A673 (cell line): ENCODE results near the gene MAZ. TPM values are rescaled to one million over a fixed set of nuclear protein-coding genes. Genes with fewer than 3 reads are reported as not detected.
"Not testable (repeated sequence)": the region's sequence is repeated elsewhere in the genome, so short reads cannot be mapped to it uniquely, and the experiment has no call there.

Source experiments
- BruUV-seq: library from RNA; stranded (reverse); fragments of 400-500 nt; replicated peaks from 2 replicates; lab custom pipeline; 2021; lab: Mats Ljungman, UMichigan
- CTCF ChIA-PET: fragments of 300-600 bp; sonication (Branson Sonifier 250); formaldehyde crosslinking; loops from one replicate; lab custom pipeline; 2022; ENCODE audit warnings: antibody characterized with exemption; lab: Charles Lee
- POLR2A ChIA-PET: fragments of 300-600 bp; sonication (Branson Sonifier 250); formaldehyde crosslinking; loops from one replicate; lab custom pipeline; 2022; ENCODE audit warnings: antibody characterized with exemption; ENCODE audit not compliant: low non-redundant PET; lab: Charles Lee
- DNase-seq: peaks from one replicate; pipeline ENCODE4 v3.0.0-alpha.2; 2015; ENCODE audit warnings: low spot score
- H3K27ac ChIP-seq: fragments of 200-600 bp; sonication (generic); 2 replicates; pipeline ENCODE4 v1.5.1; 2016; ENCODE audit warnings: mixed run types, low read depth, mild to moderate bottlenecking, mixed read lengths, antibody characterized with exemption, low read length; ENCODE audit not compliant: poor library complexity, severe bottlenecking
- H3K27me3 ChIP-seq: fragments of 200-600 bp; sonication (generic); replicated peaks from 2 replicates; pipeline ENCODE4 v1.6.1; 2017; ENCODE audit warnings: mixed run types, low read depth, mild to moderate bottlenecking, mixed read lengths, antibody characterized with exemption, low read length; ENCODE audit not compliant: insufficient read depth, poor library complexity
- H3K36me3 ChIP-seq: fragments of 200-600 bp; sonication (generic); 2 replicates; pipeline ENCODE4 v1.6.1; 2016; ENCODE audit warnings: mixed run types, mild to moderate bottlenecking, mixed read lengths, antibody characterized with exemption, low read length; ENCODE audit not compliant: insufficient read depth, poor library complexity, severe bottlenecking
- H3K4me1 ChIP-seq: fragments of 200-600 bp; sonication (generic); 2 replicates; pipeline ENCODE4 v1.6.1; 2017; ENCODE audit warnings: mixed run types, mild to moderate bottlenecking, mixed read lengths, antibody characterized with exemption, low read length; ENCODE audit not compliant: insufficient read depth, poor library complexity, severe bottlenecking
- H3K4me3 ChIP-seq: fragments of 200-600 bp; sonication (generic); 2 replicates; pipeline ENCODE4 v1.5.1; 2016; ENCODE audit warnings: low read depth, mixed run types, mild to moderate bottlenecking, mixed read lengths, low read length; ENCODE audit not compliant: poor library complexity, severe bottlenecking
- H3K9me3 ChIP-seq: fragments of 200-600 bp; sonication (generic); 2 replicates; pipeline ENCODE4 v1.6.1; 2016; ENCODE audit warnings: mixed run types, low read depth, mild to moderate bottlenecking, mixed read lengths, antibody characterized with exemption, low read length; ENCODE audit not compliant: poor library complexity, severe bottlenecking
- EZH2 ChIP-seq: fragments of 200-600 bp; sonication (generic); IDR thresholded peaks from 2 replicates; pipeline ENCODE4 v1.6.1; 2017; ENCODE audit warnings: borderline replicate concordance, low read depth, mild to moderate bottlenecking, mixed read lengths, antibody characterized with exemption, low read length; ENCODE audit not compliant: poor library complexity, severe bottlenecking
- intact Hi-C: fragments of 100-400 bp; cut with micrococcal nuclease; formaldehyde crosslinking; loops from one replicate; pipeline ENCODE4 v1.10.0; 2022; ENCODE audit not compliant: unreplicated experiment
- total RNA-seq: library from RNA; stranded (reverse); gene quantifications from 2 replicates; pipeline ENCODE4 v1.2.3, GENCODE V29; 2021
- TF ChIP-seq, protein P1 (sequence below): fragments of 300-800, 200-600 bp; sonication (generic); conservative IDR thresholded peaks from 2 replicates; pipeline ENCODE4 v1.5.1; 2017; ENCODE audit warnings: low read depth, mild to moderate bottlenecking, antibody characterized with exemption, low read length, moderate library complexity, mixed read lengths

Gene MAZ
- total RNA-seq, 1 experiment from 2014 or later = 516 TPM

DNA sequence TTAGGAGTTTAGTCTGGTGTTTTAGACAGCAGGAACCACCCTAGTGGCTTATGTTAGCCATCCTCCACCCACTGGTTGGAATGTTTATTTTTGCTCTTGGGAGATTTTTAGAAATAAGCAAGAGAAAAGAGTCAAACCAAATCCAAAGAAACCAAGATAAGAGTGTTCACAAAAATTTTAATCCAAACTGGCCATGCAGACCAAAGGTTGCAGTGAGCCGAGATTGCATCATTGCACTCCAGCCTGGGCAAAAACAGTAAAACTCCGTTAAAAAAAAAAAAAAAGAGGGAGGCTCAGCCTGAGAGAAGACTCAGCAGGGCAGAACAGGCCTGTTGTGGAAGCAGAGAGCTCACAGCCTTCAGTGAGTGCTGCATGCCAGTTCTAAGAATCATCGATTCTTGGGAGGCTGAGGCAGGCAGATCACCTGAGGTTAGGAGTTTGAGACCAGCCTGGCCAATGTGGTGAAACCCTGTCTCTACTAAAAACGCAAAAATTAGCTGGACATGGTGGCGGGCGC is 48.3 kb upstream of the MAZ start:
- DNase-seq = no peak
- no peaks in the 10 kb centered on the region for H3K4me1 ChIP-seq
- CTCF ChIA-PET = no interaction called here
- BruUV-seq = no TSS peak
- POLR2A ChIA-PET = no interaction called here
- no peak for TF ChIP-seq EZH2
- TF ChIP-seq, protein P1, sequence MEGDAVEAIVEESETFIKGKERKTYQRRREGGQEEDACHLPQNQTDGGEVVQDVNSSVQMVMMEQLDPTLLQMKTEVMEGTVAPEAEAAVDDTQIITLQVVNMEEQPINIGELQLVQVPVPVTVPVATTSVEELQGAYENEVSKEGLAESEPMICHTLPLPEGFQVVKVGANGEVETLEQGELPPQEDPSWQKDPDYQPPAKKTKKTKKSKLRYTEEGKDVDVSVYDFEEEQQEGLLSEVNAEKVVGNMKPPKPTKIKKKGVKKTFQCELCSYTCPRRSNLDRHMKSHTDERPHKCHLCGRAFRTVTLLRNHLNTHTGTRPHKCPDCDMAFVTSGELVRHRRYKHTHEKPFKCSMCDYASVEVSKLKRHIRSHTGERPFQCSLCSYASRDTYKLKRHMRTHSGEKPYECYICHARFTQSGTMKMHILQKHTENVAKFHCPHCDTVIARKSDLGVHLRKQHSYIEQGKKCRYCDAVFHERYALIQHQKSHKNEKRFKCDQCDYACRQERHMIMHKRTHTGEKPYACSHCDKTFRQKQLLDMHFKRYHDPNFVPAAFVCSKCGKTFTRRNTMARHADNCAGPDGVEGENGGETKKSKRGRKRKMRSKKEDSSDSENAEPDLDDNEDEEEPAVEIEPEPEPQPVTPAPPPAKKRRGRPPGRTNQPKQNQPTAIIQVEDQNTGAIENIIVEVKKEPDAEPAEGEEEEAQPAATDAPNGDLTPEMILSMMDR = no peak
- no peaks in the 10 kb centered on the region for H3K27me3 ChIP-seq
- H3K9me3 ChIP-seq = no peaks in the 10 kb centered on the region
- no peak overlapping the region for H3K27ac ChIP-seq
- intact Hi-C loops = no loop called here
- no peaks in the 10 kb centered on the region for H3K36me3 ChIP-seq
- H3K4me3 ChIP-seq = no peak overlapping the region

DNA sequence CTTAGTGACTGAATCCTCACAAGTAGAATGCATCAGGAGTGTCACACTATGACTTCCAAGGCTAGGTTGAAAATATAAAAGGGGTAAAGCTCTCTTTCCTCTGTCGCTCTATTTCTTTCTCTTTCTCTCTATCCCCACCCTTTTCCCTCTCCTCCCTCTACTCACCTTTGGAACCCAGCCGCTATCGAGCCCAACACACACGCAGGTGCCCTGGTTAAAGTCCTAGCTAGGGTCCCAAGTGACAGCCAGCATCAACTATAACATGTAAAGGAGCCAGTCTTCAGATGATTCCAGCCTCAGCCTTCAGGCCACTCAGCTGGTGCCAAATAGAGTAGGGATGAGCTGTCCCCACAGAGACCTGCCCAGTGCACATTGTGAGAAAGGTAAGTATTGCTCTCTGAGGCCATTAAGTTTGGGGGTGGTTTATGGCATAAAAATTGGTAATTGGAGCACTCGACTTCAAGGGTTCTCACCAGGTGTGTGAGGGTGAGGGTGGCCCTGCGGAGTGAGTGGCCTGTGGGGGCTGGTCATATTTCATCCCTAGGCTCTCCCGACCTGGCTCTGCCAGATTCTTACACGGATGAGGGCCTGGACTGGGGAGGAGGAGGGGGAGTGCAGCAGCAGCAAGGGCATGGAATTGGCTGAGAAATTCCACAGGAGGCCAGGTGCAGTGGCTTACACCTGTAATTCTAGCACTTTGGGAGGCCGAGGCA is 45.6 kb upstream of the MAZ start:
- ChIA-PET POLR2A (no interaction called here), CTCF (no interaction called here)
- BruUV-seq = no TSS peak
- Histone ChIP-seq H3K4me3 (no peak overlapping the region), H3K4me1 (no peaks in the 10 kb centered on the region), H3K27ac (no peak overlapping the region), H3K27me3 (no peaks in the 10 kb centered on the region), H3K36me3 (no peaks in the 10 kb centered on the region), H3K9me3 (no peaks in the 10 kb centered on the region)
- no peak for DNase-seq
- TF ChIP-seq EZH2 = no peak
- TF ChIP-seq, protein P1 = no peak
- intact Hi-C loops = no loop called here

DNA sequence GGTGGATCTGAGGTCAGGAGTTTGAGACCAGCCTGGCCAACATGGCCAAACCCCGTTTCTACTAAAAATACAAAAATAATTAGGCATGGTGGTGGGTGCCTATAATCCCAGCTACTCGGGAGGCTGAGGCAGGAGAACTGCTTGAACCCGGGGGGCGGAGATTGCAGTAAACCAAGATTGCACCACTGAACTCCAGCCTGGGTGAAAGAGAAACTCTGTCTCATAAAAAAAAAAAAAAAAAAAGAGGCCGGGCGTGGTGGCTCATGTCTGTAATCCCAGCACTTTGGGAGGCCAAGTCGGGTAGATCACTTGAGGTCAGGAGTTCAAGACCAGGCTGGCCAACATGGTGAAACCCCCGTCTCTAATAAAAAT is 45.1 kb upstream of the MAZ start:
- H3K27ac ChIP-seq, DNase-seq, intact Hi-C loops, H3K9me3 ChIP-seq, H3K27me3 ChIP-seq, H3K4me3 ChIP-seq, BruUV-seq, CTCF ChIA-PET, H3K36me3 ChIP-seq, POLR2A ChIA-PET, H3K4me1 ChIP-seq: not testable (repeated sequence)

DNA sequence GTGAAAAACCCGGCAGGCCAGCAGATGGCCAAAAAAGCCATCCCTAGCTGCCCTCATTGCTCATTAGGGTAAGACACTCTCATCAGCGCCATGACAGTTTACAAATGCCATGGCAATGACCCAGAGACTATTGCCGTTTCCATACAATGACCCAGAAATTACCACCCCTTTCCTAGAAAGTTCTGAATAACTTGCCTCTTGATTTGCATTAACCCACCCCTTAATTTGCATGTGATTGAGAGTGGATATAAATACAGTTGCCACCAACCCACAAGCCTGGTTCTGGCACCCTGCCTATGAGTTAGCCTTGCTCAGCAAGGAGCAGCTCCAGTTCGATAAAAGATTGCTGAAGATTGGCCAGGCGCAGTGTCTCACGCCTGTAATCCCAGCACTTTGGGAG is 44.4 kb upstream of the MAZ start:
- Histone ChIP-seq H3K27ac (no peak overlapping the region), H3K36me3 (no peaks in the 10 kb centered on the region), H3K4me1 (no peaks in the 10 kb centered on the region), H3K9me3 (no peaks in the 10 kb centered on the region), H3K27me3 (no peaks in the 10 kb centered on the region), H3K4me3 (no peak overlapping the region)
- ChIA-PET POLR2A (no interaction called here), CTCF (no interaction called here)
- TF ChIP-seq, protein P1 = no peak
- TF ChIP-seq EZH2 = no peak
- DNase-seq = peak; percentile 40
- intact Hi-C loops = no loop called here
- no TSS peak for BruUV-seq
